Astrocyte (in vitro differentiated cells and primary cell): ENCODE measurements around the gene XPC. TPM values are rescaled to one million over a fixed set of nuclear protein-coding genes. Genes with fewer than 3 reads are reported as not detected.

ENCODE experiments used
- DNase-seq: peaks from one replicate; pipeline ENCODE4 v3.0.0-alpha.2; 2010; ENCODE audit warnings: low read depth
- FAIRE-seq: peaks from 2 replicates; lab custom pipeline; 2011; peaks lifted over from hg19 to GRCh38; lab: Jason Lieb, UNC
- H2AFZ ChIP-seq: 2 replicates; pipeline ENCODE4 v1.6.0; 2012; ENCODE audit warnings: low read depth, low read length, inconsistent platforms
- H3K27ac ChIP-seq: 2 replicates; pipeline ENCODE4 v1.5.1; 2011; ENCODE audit warnings: low read depth, low read length, inconsistent platforms
- H3K27me3 ChIP-seq: 2 replicates; pipeline ENCODE4 v1.6.0; 2011; ENCODE audit warnings: low read length, inconsistent platforms; ENCODE audit not compliant: insufficient read depth
- H3K36me3 ChIP-seq: 2 replicates; pipeline ENCODE4 v1.5.1; 2011; ENCODE audit warnings: low read length, inconsistent platforms; ENCODE audit not compliant: insufficient read depth
- H3K4me1 ChIP-seq: 2 replicates; pipeline ENCODE4 v1.5.1; 2011; ENCODE audit warnings: low read length, inconsistent platforms; ENCODE audit not compliant: insufficient read depth
- H3K4me2 ChIP-seq: 2 replicates; pipeline ENCODE4 v1.6.0; 2012; ENCODE audit warnings: low read length, inconsistent platforms
- H3K4me3 ChIP-seq: 2 replicates; pipeline ENCODE4 v1.5.1; 2011; ENCODE audit warnings: low read depth, mild to moderate bottlenecking, low read length, inconsistent platforms; ENCODE audit not compliant: insufficient read depth
- H3K79me2 ChIP-seq: 2 replicates; pipeline ENCODE4 v1.6.0; 2012; ENCODE audit warnings: mild to moderate bottlenecking, low read length, inconsistent platforms; ENCODE audit not compliant: insufficient read depth
- H3K9ac ChIP-seq: 2 replicates; pipeline ENCODE4 v1.6.0; 2012; ENCODE audit warnings: mild to moderate bottlenecking, low read length, inconsistent platforms
- H3K9me3 ChIP-seq: 2 replicates; pipeline ENCODE4 v1.5.1; 2012; ENCODE audit warnings: low read depth, mild to moderate bottlenecking, low read length, inconsistent platforms; ENCODE audit not compliant: insufficient read depth
- H4K20me1 ChIP-seq: 2 replicates; pipeline ENCODE4 v1.6.0; 2012; ENCODE audit warnings: low read length, inconsistent platforms; ENCODE audit not compliant: insufficient read depth
- H3K27ac Mint-ChIP-seq: one replicate; pipeline ENCODE4 v1.8.0; 2021; ENCODE audit warnings: mild to moderate bottlenecking, mixed read lengths; ENCODE audit not compliant: unreplicated experiment
- H3K27me3 Mint-ChIP-seq: one replicate; pipeline ENCODE4 v1.8.0; 2021; ENCODE audit warnings: low read depth, mixed read lengths; ENCODE audit not compliant: unreplicated experiment
- H3K36me3 Mint-ChIP-seq: one replicate; pipeline ENCODE4 v1.8.0; 2021; ENCODE audit warnings: low read depth, mixed read lengths; ENCODE audit not compliant: unreplicated experiment
- H3K4me1 Mint-ChIP-seq: one replicate; pipeline ENCODE4 v1.8.0; 2021; ENCODE audit warnings: low read depth, mixed read lengths; ENCODE audit not compliant: unreplicated experiment
- H3K4me3 Mint-ChIP-seq: one replicate; pipeline ENCODE4 v1.8.0; 2021; ENCODE audit warnings: mild to moderate bottlenecking, moderate library complexity, mixed read lengths; ENCODE audit not compliant: unreplicated experiment
- H3K9me3 Mint-ChIP-seq: one replicate; pipeline ENCODE4 v1.8.0; 2021; ENCODE audit warnings: mild to moderate bottlenecking, mixed read lengths; ENCODE audit not compliant: unreplicated experiment
- EZH2 ChIP-seq: IDR thresholded peaks from 2 replicates; pipeline ENCODE4 v1.6.1; 2012; ENCODE audit warnings: mild to moderate bottlenecking, low read length, inconsistent platforms; ENCODE audit not compliant: insufficient read depth
- total RNA-seq: library from RNA; stranded (reverse); gene quantifications from 2 replicates; pipeline ENCODE4 v1.2.1, GENCODE V29; 2021
- TF ChIP-seq, protein P1 (sequence below): IDR thresholded peaks from 2 replicates; pipeline ENCODE4 v1.5.1; 2011; ENCODE audit warnings: low read depth, mild to moderate bottlenecking, inconsistent platforms, low read length, moderate library complexity; ENCODE audit not compliant: insufficient read depth

Gene XPC
- total RNA-seq, 1 donor from 2014 or later: 33.6 TPM

DNA sequence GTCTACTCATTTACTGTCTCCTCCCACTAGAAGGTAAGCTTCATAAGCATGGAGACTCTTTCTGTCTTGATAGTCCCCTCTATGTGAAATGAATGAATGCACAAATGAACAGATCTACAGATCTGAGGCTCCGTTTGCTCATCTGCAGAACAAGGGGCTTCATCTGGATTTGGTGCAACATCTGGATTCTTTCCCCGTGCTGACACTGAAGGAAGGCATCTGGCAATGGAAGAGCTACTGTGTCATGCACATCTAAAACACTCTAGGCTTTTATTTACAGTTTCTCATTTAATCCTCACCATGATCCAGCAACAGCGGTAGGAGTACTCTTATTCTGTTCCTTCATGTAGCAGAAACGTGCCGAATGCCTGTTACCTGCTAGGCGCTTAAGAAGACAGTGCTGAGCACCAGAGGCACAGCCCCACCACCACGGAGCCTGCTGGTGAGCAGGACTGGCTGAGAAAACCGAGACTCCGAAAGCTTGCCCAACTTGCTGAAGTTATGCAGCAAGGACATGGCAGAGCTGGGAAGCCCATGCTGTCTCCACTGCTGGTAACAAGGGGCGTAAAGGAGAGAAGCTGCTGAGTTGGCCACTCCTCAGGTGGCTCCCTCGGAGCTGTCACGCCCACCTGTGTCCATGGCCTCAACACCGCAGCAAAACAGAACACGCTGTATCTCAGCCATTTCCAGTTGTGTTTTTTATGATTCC is 31.3 kb upstream of the XPC start:
- Mint-ChIP-seq H3K9me3 (no peaks in the 10 kb centered on the region), H3K27me3 (peaks cover 3% of the 10 kb centered on the region), H3K36me3 (no peaks in the 10 kb centered on the region), H3K4me1 (peaks cover 21% of the 10 kb centered on the region), H3K4me3 (no peak overlapping the region), H3K27ac (no peak overlapping the region)
- TF ChIP-seq, protein P1, sequence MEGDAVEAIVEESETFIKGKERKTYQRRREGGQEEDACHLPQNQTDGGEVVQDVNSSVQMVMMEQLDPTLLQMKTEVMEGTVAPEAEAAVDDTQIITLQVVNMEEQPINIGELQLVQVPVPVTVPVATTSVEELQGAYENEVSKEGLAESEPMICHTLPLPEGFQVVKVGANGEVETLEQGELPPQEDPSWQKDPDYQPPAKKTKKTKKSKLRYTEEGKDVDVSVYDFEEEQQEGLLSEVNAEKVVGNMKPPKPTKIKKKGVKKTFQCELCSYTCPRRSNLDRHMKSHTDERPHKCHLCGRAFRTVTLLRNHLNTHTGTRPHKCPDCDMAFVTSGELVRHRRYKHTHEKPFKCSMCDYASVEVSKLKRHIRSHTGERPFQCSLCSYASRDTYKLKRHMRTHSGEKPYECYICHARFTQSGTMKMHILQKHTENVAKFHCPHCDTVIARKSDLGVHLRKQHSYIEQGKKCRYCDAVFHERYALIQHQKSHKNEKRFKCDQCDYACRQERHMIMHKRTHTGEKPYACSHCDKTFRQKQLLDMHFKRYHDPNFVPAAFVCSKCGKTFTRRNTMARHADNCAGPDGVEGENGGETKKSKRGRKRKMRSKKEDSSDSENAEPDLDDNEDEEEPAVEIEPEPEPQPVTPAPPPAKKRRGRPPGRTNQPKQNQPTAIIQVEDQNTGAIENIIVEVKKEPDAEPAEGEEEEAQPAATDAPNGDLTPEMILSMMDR: no peak
- no peak for TF ChIP-seq EZH2
- no peak for FAIRE-seq
- Histone ChIP-seq H4K20me1 (no peaks in the 10 kb centered on the region), H3K79me2 (no peaks in the 10 kb centered on the region), H3K9me3 (no peaks in the 10 kb centered on the region), H3K4me3 (no peak overlapping the region), H2AFZ (no peak overlapping the region), H3K36me3 (no peaks in the 10 kb centered on the region), H3K4me2 (peak overlapping the region; percentile 33), H3K9ac (no peak overlapping the region), H3K27ac (peak overlapping the region; percentile 43), H3K27me3 (no peaks in the 10 kb centered on the region), H3K4me1 (peaks cover 42% of the 10 kb centered on the region)
- DNase-seq: no peak

DNA sequence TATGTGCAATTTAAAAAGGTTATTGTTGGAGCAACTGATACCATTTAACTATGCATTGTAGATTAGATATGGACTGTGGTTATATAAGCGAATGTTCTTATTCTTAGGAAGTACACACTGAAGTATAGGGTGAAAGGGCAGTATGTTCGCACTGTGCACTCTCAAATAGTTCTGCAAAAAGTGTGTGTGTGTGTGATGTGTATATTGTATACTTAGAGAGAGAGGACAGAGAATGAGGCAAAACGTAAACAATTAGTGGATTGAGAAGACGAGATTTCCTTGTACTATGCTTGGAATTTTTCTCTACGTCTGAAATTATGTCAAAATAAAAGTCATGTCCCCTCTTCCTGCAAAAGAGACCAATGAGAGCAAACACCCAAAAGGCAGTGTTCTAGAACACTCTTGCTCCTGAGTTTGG is 30.6 kb upstream of the XPC start:
- H3K36me3 Mint-ChIP-seq: no peaks in the 10 kb centered on the region
- H2AFZ ChIP-seq: no peak overlapping the region
- no peaks in the 10 kb centered on the region for H3K9me3 ChIP-seq
- no peaks in the 10 kb centered on the region for H3K79me2 ChIP-seq
- no peak overlapping the region for H3K4me3 Mint-ChIP-seq
- H3K27me3 ChIP-seq: no peaks in the 10 kb centered on the region
- DNase-seq (peak; percentile 23), FAIRE-seq (no peak)
- H3K9ac ChIP-seq: no peak overlapping the region
- H3K27ac Mint-ChIP-seq: no peak overlapping the region
- H3K9me3 Mint-ChIP-seq: no peaks in the 10 kb centered on the region
- no peaks in the 10 kb centered on the region for H4K20me1 ChIP-seq
- H3K4me1 Mint-ChIP-seq: peaks cover 23% of the 10 kb centered on the region
- H3K4me2 ChIP-seq: peak overlapping the region; percentile 23
- no peak overlapping the region for H3K27ac ChIP-seq
- peaks cover 3% of the 10 kb centered on the region for H3K27me3 Mint-ChIP-seq
- no peaks in the 10 kb centered on the region for H3K36me3 ChIP-seq
- peaks cover 44% of the 10 kb centered on the region for H3K4me1 ChIP-seq
- no peak overlapping the region for H3K4me3 ChIP-seq
- TF ChIP-seq EZH2: no peak
- TF ChIP-seq, protein P1: no peak

DNA sequence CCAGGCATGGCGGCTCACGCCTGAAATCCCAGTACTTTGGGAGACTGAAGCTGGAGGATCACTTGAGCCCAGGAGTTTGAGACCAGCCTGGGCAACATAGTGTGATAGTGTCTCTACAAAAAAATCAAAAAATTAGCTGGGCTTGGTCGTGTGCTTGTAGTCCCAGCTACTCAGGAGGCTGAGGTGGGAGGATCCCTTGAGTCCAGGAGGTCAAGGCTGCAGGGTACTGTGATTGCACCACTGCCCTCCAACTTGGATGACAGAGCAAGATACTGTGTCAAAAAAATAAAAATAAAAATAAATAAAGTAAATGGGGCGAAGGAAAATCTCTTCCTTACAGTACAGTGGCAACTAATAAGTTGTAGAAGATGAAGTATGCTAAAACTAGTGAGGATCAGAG is 29.8 kb upstream of the XPC start:
- no peaks in the 10 kb centered on the region for H3K9me3 ChIP-seq
- FAIRE-seq (no peak), DNase-seq (no peak)
- no peak overlapping the region for H3K4me2 ChIP-seq
- no peaks in the 10 kb centered on the region for H3K79me2 ChIP-seq
- H3K4me1 Mint-ChIP-seq: peaks cover 23% of the 10 kb centered on the region
- H3K27me3 Mint-ChIP-seq: peaks cover 2% of the 10 kb centered on the region
- no peak for TF ChIP-seq EZH2
- TF ChIP-seq, protein P1: no peak
- H3K4me3 ChIP-seq: no peak overlapping the region
- H3K9ac ChIP-seq: no peak overlapping the region
- H3K9me3 Mint-ChIP-seq: no peaks in the 10 kb centered on the region
- no peaks in the 10 kb centered on the region for H3K27me3 ChIP-seq
- no peak overlapping the region for H3K27ac ChIP-seq
- H3K36me3 Mint-ChIP-seq: no peaks in the 10 kb centered on the region
- no peaks in the 10 kb centered on the region for H3K36me3 ChIP-seq
- no peak overlapping the region for H3K4me3 Mint-ChIP-seq
- no peak overlapping the region for H3K27ac Mint-ChIP-seq
- peaks cover 44% of the 10 kb centered on the region for H3K4me1 ChIP-seq
- no peaks in the 10 kb centered on the region for H4K20me1 ChIP-seq
- H2AFZ ChIP-seq: no peak overlapping the region
